IPS-NIHi7 (cell line): ENCODE results near the gene FAM13C.

Source experiments
- DNase-seq: peaks from one replicate; pipeline ENCODE4 v3.0.0; 2012; ENCODE audit warnings: mixed read lengths; ENCODE audit errors: extremely low spot score

Gene FAM13C

GRCh38 chr10:59361663-59362143, 646 bp downstream of the FAM13C start:
- no peak for DNase-seq

GRCh38 chr10:59360605-59361405, 1.5 kb downstream of the FAM13C start:
- DNase-seq = no peak

DNA sequence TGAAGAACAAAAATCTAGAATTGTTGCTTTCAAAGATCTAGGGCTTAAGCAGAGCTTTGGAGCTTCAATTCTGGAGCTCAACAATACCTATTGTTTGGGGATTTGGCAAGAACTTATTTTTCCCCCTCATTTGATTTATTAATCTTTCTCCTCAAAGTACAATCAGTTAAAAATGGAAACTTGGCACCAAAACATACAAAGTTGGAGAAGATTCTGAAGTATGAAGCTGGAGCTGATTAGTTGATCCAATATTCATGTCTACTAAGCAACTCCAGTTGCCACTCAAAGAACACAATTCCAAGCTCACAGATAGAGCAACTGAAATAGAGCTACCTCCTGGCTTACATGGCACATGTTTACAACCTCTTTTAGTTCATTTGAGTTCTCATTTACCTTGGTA, 3.8 kb downstream of the FAM13C start:
- DNase-seq = no peak

- DNase-seq = no peak
These were observed 7.9 kb downstream of the FAM13C start for GRCh38 chr10:59354434-59354833.

GRCh38 chr10:59350558-59350957, 11.8 kb downstream of the FAM13C start:
- DNase-seq = no peak

DNA sequence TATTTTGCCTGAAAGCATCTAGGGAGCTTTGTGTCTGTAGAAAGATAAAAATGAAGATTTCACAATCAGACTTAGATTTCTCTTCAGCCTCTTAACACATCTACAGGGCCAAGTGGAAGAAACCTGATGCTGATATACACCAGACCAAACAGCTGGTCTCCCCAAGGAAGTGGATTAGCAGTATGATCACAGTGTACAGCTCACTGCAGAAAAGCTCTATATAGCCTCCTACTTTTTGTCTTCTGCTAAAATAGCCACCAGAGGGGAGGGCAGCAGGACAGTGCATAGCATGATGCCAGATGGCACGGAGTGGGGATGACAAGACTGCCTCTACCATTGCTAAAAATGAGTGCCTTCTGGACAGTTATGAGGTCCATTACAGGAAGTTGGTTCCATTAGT, 16.0 kb downstream of the FAM13C start:
- no peak for DNase-seq

DNA sequence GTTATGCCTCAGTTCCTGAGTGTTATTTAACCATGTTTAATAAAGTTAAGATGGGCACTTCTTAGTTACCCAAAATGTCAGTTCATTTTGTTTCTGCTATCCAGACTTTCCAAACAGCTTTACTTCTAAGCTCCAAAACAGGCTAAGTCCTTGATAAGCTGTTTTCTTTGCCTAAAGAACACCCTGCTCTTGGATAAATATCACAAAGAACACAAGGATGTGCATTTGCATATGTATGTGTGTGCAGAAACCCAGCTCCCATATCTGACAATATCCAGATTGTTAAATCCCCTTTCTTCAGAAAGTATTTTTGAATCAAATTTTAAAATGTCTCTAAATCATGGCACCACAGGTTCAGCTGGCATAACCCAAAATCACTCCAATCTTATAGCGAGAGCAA, 19.6 kb downstream of the FAM13C start:
- DNase-seq = no peak

DNA sequence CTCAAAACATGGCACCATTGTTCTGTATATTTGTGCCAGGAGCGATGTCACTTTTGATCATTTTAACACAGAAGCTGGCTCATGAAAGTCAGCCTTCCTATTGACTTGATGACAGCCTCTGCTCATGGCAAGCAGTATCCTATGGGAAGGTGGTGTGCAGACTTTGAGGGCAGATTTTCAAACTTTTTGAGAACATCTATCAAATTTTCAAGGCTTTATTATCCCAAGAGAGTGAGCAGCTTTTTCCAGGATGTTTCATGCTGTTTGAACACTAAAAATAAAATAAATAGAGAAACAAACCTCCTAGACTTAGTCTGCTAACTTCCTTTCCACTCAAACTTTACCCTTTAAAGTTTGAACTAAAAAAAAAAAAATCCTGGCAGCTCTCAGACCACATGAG, 20.3 kb downstream of the FAM13C start:
- no peak for DNase-seq

GRCh38 chr10:59340285-59340684, 22.1 kb downstream of the FAM13C start:
- no peak for DNase-seq

- no peak for DNase-seq
These were observed 23.0 kb downstream of the FAM13C start for GRCh38 chr10:59339351-59339750.

DNA sequence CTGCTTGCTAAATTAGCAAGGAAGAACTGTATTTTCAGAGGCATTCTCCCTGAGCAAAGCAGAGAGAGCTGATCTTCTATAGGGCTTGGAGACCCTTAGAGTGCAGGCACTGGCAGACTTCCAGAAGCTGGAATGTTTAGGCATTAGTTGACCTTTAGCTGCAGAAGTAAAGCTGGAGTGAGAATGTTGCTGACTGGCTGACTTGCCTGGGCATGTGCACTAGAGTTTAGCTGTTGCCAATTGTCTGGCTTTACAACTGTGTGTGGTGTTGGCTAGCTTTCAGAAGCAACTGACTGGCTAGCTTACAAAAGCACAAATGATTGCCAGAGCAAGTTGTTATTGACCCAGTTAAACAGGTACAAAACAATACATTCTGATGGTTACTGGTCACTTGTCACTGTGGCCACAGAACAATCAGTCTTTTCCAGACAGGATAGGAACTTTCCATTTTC, 25.1 kb downstream of the FAM13C start:
- DNase-seq = no peak

- DNase-seq = no peak
These were observed 25.7 kb downstream of the FAM13C start for GRCh38 chr10:59336632-59337031.

- DNase-seq = no peak
These were observed 26.9 kb downstream of the FAM13C start for GRCh38 chr10:59335497-59335896.

DNA sequence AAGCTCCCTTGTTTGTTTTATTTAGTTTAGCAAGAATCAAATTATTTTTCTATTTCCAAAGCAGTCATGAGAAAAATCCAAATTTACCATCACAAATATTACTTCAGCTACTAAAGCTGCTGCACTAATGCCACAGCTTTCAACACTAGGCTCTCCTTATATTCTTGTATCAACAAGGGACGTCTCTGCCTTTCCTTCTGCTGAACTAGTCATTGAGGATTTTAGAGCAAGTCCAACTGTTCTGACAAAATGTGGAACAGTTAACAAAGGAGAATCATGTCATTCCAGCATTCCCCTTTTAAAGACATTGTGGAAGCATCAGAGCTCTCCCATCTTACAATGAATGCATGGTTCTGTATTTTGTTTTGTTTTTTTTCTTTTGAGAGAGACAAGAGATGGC, 28.6 kb downstream of the FAM13C start:
- no peak for DNase-seq

- no peak for DNase-seq
These were observed 29.8 kb downstream of the FAM13C start for GRCh38 chr10:59332581-59332980.

- no peak for DNase-seq
These were observed 30.7 kb downstream of the FAM13C start for GRCh38 chr10:59331661-59332060.

GRCh38 chr10:59325116-59325515, 37.2 kb downstream of the FAM13C start:
- DNase-seq = no peak

DNA sequence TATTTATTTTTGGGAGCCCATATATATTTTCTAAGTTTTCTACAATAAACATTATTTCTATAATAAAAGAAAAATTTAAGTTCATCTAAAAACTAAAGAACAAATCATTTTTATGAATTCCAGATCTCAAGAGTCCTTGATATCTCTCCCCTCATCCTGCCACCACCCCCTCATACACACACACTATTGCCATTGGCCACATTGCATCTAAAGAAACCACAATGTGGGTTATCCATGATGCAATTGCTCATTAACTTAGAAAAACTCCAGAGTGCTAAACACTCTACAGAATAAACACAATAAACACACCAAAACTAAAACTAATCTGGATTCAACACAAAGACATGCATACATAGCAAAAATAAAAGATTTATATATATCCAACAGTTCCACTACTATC, 37.8 kb downstream of the FAM13C start:
- DNase-seq = no peak

DNA sequence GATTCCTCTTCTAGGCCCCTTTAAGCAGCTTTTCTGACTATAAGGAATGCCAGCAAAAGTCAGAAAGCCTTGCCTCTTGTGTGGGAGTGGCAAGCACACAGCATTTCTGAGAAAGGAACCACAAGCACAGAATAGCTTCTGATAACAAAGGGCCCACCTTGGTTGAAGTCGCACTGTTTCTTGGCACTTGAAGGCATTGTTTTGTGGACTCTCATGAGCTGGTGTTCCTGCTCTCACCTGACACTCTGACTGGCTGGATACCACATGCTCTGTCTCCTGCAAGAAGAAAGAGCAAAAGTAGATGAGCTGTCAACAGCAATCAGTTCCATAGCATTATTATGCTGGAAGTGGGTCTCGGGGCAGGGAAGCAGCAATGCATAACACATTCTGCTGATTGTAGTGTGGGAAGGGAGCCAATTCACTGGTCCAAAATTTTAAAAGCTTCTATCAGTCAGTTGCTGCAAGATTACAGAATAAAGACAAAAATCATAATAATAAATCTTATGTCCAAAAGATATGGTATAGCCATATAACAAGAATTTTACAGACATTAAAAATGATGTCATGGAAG, 38.4 kb downstream of the FAM13C start:
- no peak for DNase-seq

GRCh38 chr10:59323036-59323459, 39.3 kb downstream of the FAM13C start:
- DNase-seq = no peak

DNA sequence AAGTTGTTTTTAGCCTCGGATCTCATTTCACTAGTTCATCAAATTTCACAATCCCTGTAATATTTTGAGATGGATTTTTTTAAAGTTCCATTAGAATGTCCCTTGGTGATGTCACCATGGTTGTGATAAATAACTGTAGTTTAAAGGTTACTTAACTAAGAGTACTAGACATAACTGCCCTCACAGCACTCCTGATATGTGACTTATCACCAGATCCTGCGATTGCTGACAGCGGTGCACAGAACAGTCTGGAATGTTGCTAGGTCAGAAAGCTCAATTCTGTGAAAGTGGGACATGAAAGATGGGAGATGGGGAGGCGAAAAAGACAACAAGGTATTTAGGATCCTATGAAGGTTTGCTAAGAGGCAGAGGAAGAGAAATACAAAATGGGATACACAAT, 40.2 kb downstream of the FAM13C start:
- no peak for DNase-seq

DNA sequence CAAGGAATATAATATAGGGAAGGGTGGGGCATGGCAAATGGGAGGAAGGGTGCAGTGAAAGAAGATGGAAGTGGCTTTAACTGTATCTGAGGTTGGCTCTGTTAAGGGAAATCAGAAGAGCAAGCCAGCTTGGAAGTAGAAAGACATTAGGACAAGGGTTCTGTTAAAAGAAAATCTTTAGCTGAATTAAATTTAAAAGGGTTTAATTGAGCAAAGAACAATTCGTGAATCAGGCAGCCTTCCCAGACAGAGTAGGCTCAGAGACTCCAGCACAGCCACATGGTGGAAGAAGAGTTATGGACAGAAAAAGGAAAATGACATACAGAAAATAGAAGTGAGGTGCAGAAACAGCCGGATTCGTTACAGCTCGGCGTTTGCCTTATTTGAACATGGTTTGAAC, 42.0 kb downstream of the FAM13C start:
- DNase-seq = no peak

DNA sequence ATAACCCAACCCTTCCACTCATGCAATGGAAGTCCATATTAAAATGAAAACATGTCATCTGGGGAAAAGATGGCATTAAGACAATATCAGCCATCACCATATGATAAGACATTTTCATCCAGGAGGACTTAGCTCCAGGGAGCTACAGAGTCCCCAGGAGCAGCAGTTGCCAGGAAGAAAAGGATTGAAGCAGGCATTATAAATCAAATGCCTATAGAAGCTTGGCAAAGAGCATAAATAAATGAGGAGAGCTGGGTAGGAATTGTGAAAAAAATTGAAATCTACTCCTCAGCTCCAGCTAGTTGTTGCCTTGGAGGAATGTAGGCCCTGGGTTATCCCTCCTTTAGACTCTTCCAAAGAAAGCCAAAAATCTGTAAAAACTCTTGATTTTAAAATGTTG, 42.5 kb downstream of the FAM13C start:
- peak; percentile 26 for DNase-seq
